Calu3 (cell line): ENCODE measurements around the gene TNS1. TPM values are rescaled to one million over a fixed set of nuclear protein-coding genes. Genes with fewer than 3 reads are reported as not detected.

Source experiments
- BruUV-seq: library from RNA; stranded (reverse); fragments of 400-500 nt; replicated peaks from 2 replicates; lab custom pipeline; 2021; lab: Mats Ljungman, UMichigan
- CTCF ChIA-PET: fragments of 300-600 bp; sonication (Branson Sonifier 250); formaldehyde crosslinking; loops from one replicate; lab custom pipeline; 2022; ENCODE audit warnings: antibody characterized with exemption; lab: Charles Lee
- DNase-seq: peaks from one replicate; pipeline ENCODE4 v3.0.0; 2022
- H3K27ac Mint-ChIP-seq: one replicate; pipeline ENCODE4 v1.8.0; 2022; ENCODE audit warnings: mixed read lengths; ENCODE audit not compliant: unreplicated experiment
- H3K27me3 Mint-ChIP-seq: one replicate; pipeline ENCODE4 v1.8.0; 2022; ENCODE audit warnings: mixed read lengths; ENCODE audit not compliant: unreplicated experiment
- H3K36me3 Mint-ChIP-seq: one replicate; pipeline ENCODE4 v1.8.0; 2022; ENCODE audit warnings: mild to moderate bottlenecking, moderate library complexity, mixed read lengths; ENCODE audit not compliant: insufficient read depth, unreplicated experiment
- H3K4me1 Mint-ChIP-seq: one replicate; pipeline ENCODE4 v1.8.0; 2022; ENCODE audit warnings: mild to moderate bottlenecking, low read depth, mixed read lengths; ENCODE audit not compliant: unreplicated experiment
- H3K4me3 Mint-ChIP-seq: one replicate; pipeline ENCODE4 v1.8.0; 2022; ENCODE audit warnings: mild to moderate bottlenecking, low read depth, moderate library complexity, mixed read lengths; ENCODE audit not compliant: unreplicated experiment
- H3K9me3 Mint-ChIP-seq: one replicate; pipeline ENCODE4 v1.8.0; 2022; ENCODE audit warnings: low read depth, mixed read lengths; ENCODE audit not compliant: unreplicated experiment
- CTCF ChIP-seq: fragments of 200-600 bp; IDR thresholded peaks from one replicate; pipeline ENCODE4 v1.8.0; 2022; ENCODE audit warnings: antibody characterized with exemption; ENCODE audit not compliant: unreplicated experiment
- intact Hi-C: fragments of 100-400 bp; cut with micrococcal nuclease; formaldehyde crosslinking; loops from one replicate; pipeline ENCODE4 v1.10.0; 2022; ENCODE audit not compliant: unreplicated experiment
- total RNA-seq: library from RNA; stranded (reverse); gene quantifications from 2 replicates; pipeline ENCODE4 v1.2.3, GENCODE V29; 2022

TNS1 gene
- total RNA-seq, 1 experiment from 2014 or later, result 2.2 TPM

GRCh38 chr2:217981971-217982370, 20.8 kb downstream of the TNS1 start:
- Mint-ChIP-seq H3K36me3 (no peaks in the 10 kb centered on the region), H3K9me3 (no peaks in the 10 kb centered on the region), H3K4me1 (peaks cover 6% of the 10 kb centered on the region), H3K27ac (no peak overlapping the region), H3K4me3 (no peak overlapping the region), H3K27me3 (peaks cover 36% of the 10 kb centered on the region)
- CTCF ChIA-PET, result interaction anchor here (0.7 kb wide), 2 partner anchors 32 to 287 kb away, joined by 3 to 6 read pairs; no protein-coding TSS in a partner anchor
- no peak for TF ChIP-seq CTCF
- intact Hi-C loops, result no loop called here
- BruUV-seq, result no TSS peak
- DNase-seq, result no peak

- no peaks in the 10 kb centered on the region for H3K36me3 Mint-ChIP-seq
- H3K4me1 Mint-ChIP-seq, result peaks cover 6% of the 10 kb centered on the region
- no peaks in the 10 kb centered on the region for H3K9me3 Mint-ChIP-seq
- peaks cover 36% of the 10 kb centered on the region for H3K27me3 Mint-ChIP-seq
- no TSS peak for BruUV-seq
- no peak for TF ChIP-seq CTCF
- intact Hi-C loops, result no loop called here
- H3K4me3 Mint-ChIP-seq, result no peak overlapping the region
- DNase-seq, result no peak
- no peak overlapping the region for H3K27ac Mint-ChIP-seq
- CTCF ChIA-PET, result no interaction called here
These were observed 21.6 kb downstream of the TNS1 start for GRCh38 chr2:217981084-217981730.

GRCh38 chr2:217980591-217980990, 22.2 kb downstream of the TNS1 start:
- no peak for DNase-seq
- Mint-ChIP-seq H3K27ac (no peak overlapping the region), H3K36me3 (no peaks in the 10 kb centered on the region), H3K9me3 (no peaks in the 10 kb centered on the region), H3K27me3 (peaks cover 36% of the 10 kb centered on the region), H3K4me3 (peak overlapping the region; percentile 27), H3K4me1 (peaks cover 6% of the 10 kb centered on the region)
- intact Hi-C loops, result no loop called here
- CTCF ChIA-PET, result no interaction called here
- BruUV-seq, result no TSS peak
- TF ChIP-seq CTCF, result no peak

- Mint-ChIP-seq H3K36me3 (no peaks in the 10 kb centered on the region), H3K27me3 (peaks cover 36% of the 10 kb centered on the region), H3K9me3 (no peaks in the 10 kb centered on the region), H3K27ac (no peak overlapping the region), H3K4me3 (peak overlapping the region; percentile 27), H3K4me1 (peaks cover 6% of the 10 kb centered on the region)
- BruUV-seq, result no TSS peak
- intact Hi-C loops, result no loop called here
- CTCF ChIA-PET, result interaction anchor here (0.6 kb wide), 1 partner anchor 248 kb away, joined by 3 read pairs; no protein-coding TSS in a partner anchor
- no peak for TF ChIP-seq CTCF
- no peak for DNase-seq
These were observed 22.8 kb downstream of the TNS1 start for GRCh38 chr2:217980036-217980435.
